HUES6 (cell line): Measurements from ENCODE around the gene FTHL17.

Experiments
- H3K27ac ChIP-seq: 2 replicates; pipeline ENCODE4 v1.7.0; 2013; ENCODE audit warnings: low read depth, mild to moderate bottlenecking, low read length, inconsistent platforms
- H3K27me3 ChIP-seq: 2 replicates; pipeline ENCODE4 v1.6.1; 2013; ENCODE audit warnings: low read length; ENCODE audit not compliant: control insufficient read depth, insufficient read depth
- H3K36me3 ChIP-seq: 2 replicates; pipeline ENCODE4 v1.6.1; 2013; ENCODE audit warnings: low read length; ENCODE audit not compliant: control insufficient read depth, insufficient read depth
- H3K4me1 ChIP-seq: 2 replicates; pipeline ENCODE4 v1.6.1; 2013; ENCODE audit warnings: low read length; ENCODE audit not compliant: control insufficient read depth, insufficient read depth
- H3K4me3 ChIP-seq: 2 replicates; pipeline ENCODE4 v1.5.1; 2013; ENCODE audit warnings: low read depth, low read length
- H3K9ac ChIP-seq: one replicate; pipeline ENCODE4 v1.6.1; 2013; ENCODE audit warnings: mild to moderate bottlenecking, low read length
- H3K9me3 ChIP-seq: 2 replicates; pipeline ENCODE4 v1.6.1; 2013; ENCODE audit warnings: low read depth, low read length; ENCODE audit not compliant: control insufficient read depth, insufficient read depth

Gene FTHL17

GRCh38 chrX:31071725-31072124 lies at the start of gene FTHL17:
Gene FTHL17 (minus strand): TSS chrX:31072041. CDS start chrX:31071953, 88 bp downstream.
- H3K27me3 ChIP-seq, result no peaks in the 10 kb centered on the region
- H3K4me3 ChIP-seq, result no peak within 1 kb of the TSS
- no peak within 1 kb of the TSS for H3K27ac ChIP-seq
- peaks cover 15% of the 10 kb centered on the region for H3K9me3 ChIP-seq
- no peaks in the 10 kb centered on the region for H3K4me1 ChIP-seq
- no peak within 1 kb of the TSS for H3K9ac ChIP-seq
- H3K36me3 ChIP-seq, result no peaks in the 10 kb centered on the region

DNA sequence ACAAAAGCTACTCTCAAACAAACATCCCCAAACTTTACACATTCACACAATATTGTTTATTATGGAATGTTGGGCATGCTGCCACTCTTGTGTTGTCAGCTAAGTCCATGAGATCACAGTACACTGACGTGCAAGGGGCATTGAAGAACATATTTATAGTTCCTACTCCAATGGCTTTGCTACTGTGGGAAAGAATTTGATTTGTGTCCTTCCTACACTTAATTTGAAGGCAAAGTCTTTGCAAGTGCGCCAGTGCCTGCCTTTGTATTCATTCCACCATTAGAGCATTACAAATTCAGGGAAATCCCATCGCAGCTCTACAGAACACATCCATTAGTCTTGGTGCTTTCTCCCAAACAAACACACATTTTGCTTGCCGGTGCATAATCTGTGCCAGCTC lies 45.4 kb upstream of the FTHL17 start:
- no peaks in the 10 kb centered on the region for H3K4me1 ChIP-seq
- no peaks in the 10 kb centered on the region for H3K9me3 ChIP-seq
- 0 out of 2 replicates have a peak, but pooled peaks cover 3% of the 10 kb centered on the region for H3K36me3 ChIP-seq
- H3K27me3 ChIP-seq, result peaks cover 8% of the 10 kb centered on the region; the same call in 1 of the 2 replicates
- no peak overlapping the region for H3K4me3 ChIP-seq
- H3K9ac ChIP-seq, result no peak overlapping the region
- no peak overlapping the region for H3K27ac ChIP-seq

DNA sequence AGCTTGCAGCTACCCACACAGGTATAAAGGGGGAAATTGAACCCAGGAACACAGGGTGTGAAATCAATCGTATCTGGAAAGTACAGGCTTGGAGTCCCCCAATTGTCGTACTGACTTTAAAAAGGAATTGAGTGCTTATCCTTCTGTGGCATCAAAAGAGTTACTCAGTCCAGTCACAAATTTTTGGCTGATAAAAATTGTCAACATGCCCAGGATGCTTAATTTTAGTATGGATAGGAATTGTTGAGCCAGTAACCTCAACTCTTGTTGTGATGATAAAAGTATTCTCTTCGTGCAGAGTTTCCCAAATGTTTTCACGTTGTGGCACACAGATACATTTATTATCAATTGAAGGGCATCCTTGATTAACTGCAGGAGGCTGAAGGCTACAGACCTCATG lies 43.6 kb upstream of the FTHL17 start:
- no peaks in the 10 kb centered on the region for H3K4me1 ChIP-seq
- no peak overlapping the region for H3K9ac ChIP-seq
- H3K9me3 ChIP-seq, result no peaks in the 10 kb centered on the region
- no peaks in the 10 kb centered on the region for H3K36me3 ChIP-seq
- H3K27ac ChIP-seq, result no peak overlapping the region
- peaks cover 8% of the 10 kb centered on the region; the same call in 1 of the 2 replicates for H3K27me3 ChIP-seq
- H3K4me3 ChIP-seq, result no peak overlapping the region

DNA sequence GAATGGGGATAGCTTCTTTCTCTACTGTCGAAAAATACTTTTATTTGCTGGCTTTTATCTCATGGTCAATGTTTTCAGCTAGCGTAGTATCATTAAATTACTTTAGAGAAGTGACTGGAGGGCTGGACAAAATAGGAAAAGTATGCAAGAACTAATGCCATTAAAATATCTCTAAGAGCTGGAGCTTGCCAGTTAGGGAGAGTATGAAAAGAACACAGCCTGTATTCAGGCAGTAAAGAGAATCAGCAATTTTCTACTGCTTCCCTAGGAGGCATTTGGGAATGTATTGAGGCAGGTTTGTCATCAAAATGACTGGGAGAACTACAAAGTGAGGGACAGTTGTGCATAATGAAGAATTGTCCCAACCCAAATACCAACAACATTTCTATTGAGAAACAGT lies 43.0 kb upstream of the FTHL17 start:
- H3K9ac ChIP-seq, result no peak overlapping the region
- H3K27me3 ChIP-seq, result peaks cover 8% of the 10 kb centered on the region; the same call in 1 of the 2 replicates
- no peaks in the 10 kb centered on the region for H3K36me3 ChIP-seq
- H3K4me1 ChIP-seq, result no peaks in the 10 kb centered on the region
- no peaks in the 10 kb centered on the region for H3K9me3 ChIP-seq
- H3K4me3 ChIP-seq, result no peak overlapping the region
- H3K27ac ChIP-seq, result no peak overlapping the region

DNA sequence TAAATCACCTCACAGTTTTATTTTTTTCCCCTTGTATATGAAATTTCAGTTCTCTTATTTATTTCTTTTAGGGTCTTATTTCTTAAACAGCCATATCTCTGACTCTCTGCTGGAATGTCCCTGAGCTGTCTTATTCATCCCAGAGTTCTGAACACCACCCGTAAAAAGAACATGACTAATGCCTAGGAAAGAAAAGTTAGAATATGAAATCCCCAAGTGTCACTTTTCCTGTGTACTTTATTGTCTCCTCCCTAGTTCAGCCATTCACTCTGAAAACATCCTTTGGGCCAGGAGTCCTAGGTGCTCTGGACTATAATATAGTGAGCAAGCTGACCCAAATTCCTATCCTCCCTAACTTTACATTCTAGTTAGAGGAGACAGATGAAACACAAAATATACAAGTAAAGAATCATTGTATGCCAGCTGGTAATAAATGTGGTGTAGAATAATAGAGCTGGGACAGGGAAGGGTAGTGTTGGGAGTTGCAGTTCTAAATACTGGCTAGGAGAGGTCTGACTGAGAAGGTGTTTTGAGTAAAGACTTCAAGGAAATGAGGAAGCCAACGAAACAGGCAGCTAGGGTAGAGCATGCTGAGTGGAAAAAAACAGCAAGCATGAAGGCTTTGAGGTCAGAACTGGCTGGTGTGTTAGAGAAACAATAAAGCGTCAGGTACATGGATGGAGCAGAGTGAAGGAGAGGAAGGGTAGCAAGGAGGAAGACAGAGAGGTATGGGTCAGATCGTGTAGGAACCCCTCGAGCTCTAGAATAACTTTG lies 40.6 kb upstream of the FTHL17 start:
- no peak overlapping the region for H3K9ac ChIP-seq
- peaks cover 8% of the 10 kb centered on the region; the same call in 1 of the 2 replicates for H3K27me3 ChIP-seq
- no peak overlapping the region for H3K4me3 ChIP-seq
- H3K36me3 ChIP-seq, result no peaks in the 10 kb centered on the region
- no peaks in the 10 kb centered on the region for H3K9me3 ChIP-seq
- no peak overlapping the region for H3K27ac ChIP-seq
- no peaks in the 10 kb centered on the region for H3K4me1 ChIP-seq

GRCh38 chrX:31110657-31111056 lies 38.8 kb upstream of the FTHL17 start:
- no peaks in the 10 kb centered on the region for H3K36me3 ChIP-seq
- peaks cover 8% of the 10 kb centered on the region; the same call in 1 of the 2 replicates for H3K27me3 ChIP-seq
- no peaks in the 10 kb centered on the region for H3K9me3 ChIP-seq
- no peaks in the 10 kb centered on the region for H3K4me1 ChIP-seq
- no peak overlapping the region for H3K27ac ChIP-seq
- H3K4me3 ChIP-seq, result no peak overlapping the region
- no peak overlapping the region for H3K9ac ChIP-seq

DNA sequence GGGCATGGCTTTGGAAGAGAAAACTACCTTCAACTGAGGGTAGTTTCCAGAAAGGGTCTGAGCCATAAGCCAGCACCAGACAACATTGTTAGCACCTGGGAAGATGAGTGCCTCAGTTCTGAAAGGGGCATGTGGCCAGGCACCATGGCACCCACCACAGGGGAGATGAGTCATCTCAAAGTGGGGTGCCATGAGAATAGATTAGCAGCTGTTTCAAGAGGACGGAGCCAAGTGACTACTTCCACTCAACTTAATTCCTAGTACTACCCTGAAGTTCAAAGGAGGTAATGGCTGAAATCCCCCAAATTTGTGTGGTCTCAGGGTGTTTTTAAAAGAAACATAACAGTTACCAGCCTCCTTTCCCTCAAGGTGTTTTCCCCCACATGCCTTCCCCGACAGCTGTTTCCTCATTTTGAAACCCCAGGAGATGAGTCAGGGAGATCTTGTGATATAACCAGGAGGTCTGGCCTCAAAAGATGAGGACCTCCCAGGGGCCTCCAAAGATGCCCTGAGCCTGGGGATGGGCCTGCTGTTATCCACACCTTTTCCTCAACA lies 27.8 kb upstream of the FTHL17 start:
- Histone ChIP-seq H3K27me3 (peaks cover 6% of the 10 kb centered on the region; the same call in 1 of the 2 replicates), H3K27ac (no peak overlapping the region), H3K4me3 (no peak overlapping the region), H3K9ac (no peak overlapping the region), H3K4me1 (no peaks in the 10 kb centered on the region), H3K9me3 (no peaks in the 10 kb centered on the region; the same call in 1 of the 2 replicates), H3K36me3 (no peaks in the 10 kb centered on the region)

GRCh38 chrX:31098079-31098478 lies 26.2 kb upstream of the FTHL17 start:
- no peak overlapping the region for H3K27ac ChIP-seq
- no peak overlapping the region for H3K9ac ChIP-seq
- peaks cover 6% of the 10 kb centered on the region for H3K9me3 ChIP-seq
- no peaks in the 10 kb centered on the region for H3K36me3 ChIP-seq
- H3K27me3 ChIP-seq, result peaks cover 5% of the 10 kb centered on the region; the same call in 1 of the 2 replicates
- no peaks in the 10 kb centered on the region for H3K4me1 ChIP-seq
- H3K4me3 ChIP-seq, result no peak overlapping the region

DNA sequence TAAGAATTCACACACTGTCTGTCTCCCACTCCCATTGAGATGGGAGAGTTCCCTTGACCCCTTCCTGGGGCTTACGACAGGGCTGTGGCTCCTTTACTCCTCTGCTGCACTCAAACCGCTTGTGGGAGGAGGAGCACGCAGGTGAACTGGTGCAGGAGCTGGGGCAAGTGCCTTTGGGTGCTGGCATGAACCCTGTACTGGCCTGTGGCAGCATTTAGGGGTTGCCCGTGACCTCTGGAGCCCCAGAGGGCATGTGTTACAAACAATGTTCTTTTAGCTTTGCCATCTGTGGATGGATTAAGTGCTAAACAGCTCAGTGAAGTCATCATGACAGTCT lies 21.8 kb upstream of the FTHL17 start:
- no peaks in the 10 kb centered on the region for H3K4me1 ChIP-seq
- no peak overlapping the region for H3K27ac ChIP-seq
- H3K9ac ChIP-seq, result no peak overlapping the region
- peaks cover 6% of the 10 kb centered on the region for H3K9me3 ChIP-seq
- H3K36me3 ChIP-seq, result no peaks in the 10 kb centered on the region
- no peak overlapping the region for H3K4me3 ChIP-seq
- peaks cover 5% of the 10 kb centered on the region; the same call in 1 of the 2 replicates for H3K27me3 ChIP-seq

DNA sequence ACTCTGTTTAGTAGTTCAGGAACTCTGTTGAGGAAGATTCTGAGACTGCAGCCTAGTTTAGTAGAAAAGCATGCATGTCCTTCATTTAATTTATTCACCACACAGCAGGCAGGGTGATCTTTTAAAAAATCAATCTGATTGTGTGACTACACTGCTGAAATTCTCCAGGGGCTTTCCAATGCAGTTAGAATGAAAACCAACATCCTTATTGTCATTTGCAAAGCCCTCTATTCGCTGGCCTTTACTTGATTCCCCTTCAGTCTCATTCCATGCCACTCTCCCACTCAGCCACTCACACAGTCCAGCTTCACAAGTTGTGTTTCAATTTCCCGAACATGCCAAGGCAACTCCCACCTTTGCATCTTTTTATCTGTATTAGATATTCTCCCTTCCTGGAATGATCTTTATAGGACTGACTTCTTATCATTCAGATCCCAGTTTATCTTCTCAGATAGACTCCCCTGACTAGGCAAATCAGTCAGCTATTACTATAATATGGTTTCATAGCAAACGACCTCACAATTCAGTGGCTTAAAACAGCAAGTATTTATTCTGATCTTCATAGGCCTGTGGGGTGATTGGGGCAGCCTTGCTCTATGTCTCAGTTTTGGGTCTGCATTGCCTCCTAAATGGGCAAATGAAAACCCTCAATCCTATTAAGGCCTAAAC lies 21.3 kb upstream of the FTHL17 start:
- Histone ChIP-seq H3K9ac (no peak overlapping the region), H3K4me1 (no peaks in the 10 kb centered on the region), H3K4me3 (no peak overlapping the region), H3K9me3 (peaks cover 6% of the 10 kb centered on the region), H3K36me3 (no peaks in the 10 kb centered on the region), H3K27me3 (peaks cover 5% of the 10 kb centered on the region; the same call in 1 of the 2 replicates), H3K27ac (no peak overlapping the region)

DNA sequence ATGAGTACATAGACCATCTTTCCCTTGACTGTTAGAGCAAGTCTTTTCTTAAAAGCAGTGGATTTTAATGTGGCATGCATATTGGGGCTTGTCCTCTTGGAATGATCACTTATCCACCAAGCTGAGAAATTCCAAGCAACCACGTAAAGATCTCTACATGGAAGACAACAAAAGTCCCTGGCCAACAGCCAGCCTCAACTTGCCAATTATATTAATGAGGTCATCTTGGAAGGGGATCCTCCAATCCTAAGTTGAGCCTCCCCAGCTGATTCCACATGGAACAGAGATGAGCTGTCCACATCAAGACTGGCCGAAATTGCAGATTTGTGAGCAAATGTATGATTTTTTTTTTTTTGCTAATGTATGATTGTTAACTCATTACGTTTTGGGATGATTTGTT lies 20.6 kb upstream of the FTHL17 start:
- H3K9ac ChIP-seq, result no peak overlapping the region
- H3K4me3 ChIP-seq, result no peak overlapping the region
- H3K27ac ChIP-seq, result no peak overlapping the region

More for the DNA sequence above, 20.6 kb upstream of the FTHL17 start:
- Histone ChIP-seq H3K27me3 (no peaks in the 10 kb centered on the region; the same call in 1 of the 2 replicates), H3K4me1 (no peaks in the 10 kb centered on the region), H3K36me3 (no peaks in the 10 kb centered on the region), H3K9me3 (peaks cover 6% of the 10 kb centered on the region)
